Stimulated activated CD4-positive, alpha-beta T cell treated with anti-CD3 and anti-CD28 coated beads, Interleukin-15, amount 100 ng/mL, for 24 hours (primary cell): ENCODE data around the gene C5AR2.

Source experiments
- DNase-seq: peaks from one replicate; pipeline ENCODE4 v3.0.0-alpha.2; 2020

The C5AR2 gene

GRCh38 chr19:47390533-47391488 lies 58.8 kb downstream of the C5AR2 start:
- DNase-seq, result no peak

GRCh38 chr19:47391510-47392223 lies 59.7 kb downstream of the C5AR2 start:
- DNase-seq, result peak; percentile 88
